ENCODE measurements around the gene YPEL5.

Gene YPEL5

DNA sequence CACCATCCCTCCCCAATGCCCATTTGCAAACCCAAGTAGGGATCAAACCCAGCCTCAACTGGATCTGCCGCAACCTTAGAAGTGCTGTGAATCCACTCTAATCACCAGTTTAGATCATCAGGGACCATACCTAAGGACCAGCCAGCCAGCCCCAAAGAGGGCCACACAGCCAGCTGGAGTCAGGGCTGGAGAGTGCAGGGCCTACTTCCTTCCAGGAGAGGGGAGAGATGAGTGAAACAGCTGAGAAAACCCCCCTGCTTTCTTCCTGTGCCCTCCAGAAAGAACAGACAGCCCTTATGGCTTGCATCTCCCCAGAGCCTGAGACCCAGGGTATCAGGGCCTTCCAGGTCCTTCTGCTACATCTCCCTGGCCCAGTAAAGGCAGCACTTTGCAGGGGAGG, 25.8 kb downstream of the YPEL5 start:
- DNase-seq, result no peak

GRCh38 chr2:30177440-30177839, 30.6 kb downstream of the YPEL5 start:
- DNase-seq, result no peak

- DNase-seq, result no peak
These were observed 31.1 kb downstream of the YPEL5 start for GRCh38 chr2:30177956-30178355.

DNA sequence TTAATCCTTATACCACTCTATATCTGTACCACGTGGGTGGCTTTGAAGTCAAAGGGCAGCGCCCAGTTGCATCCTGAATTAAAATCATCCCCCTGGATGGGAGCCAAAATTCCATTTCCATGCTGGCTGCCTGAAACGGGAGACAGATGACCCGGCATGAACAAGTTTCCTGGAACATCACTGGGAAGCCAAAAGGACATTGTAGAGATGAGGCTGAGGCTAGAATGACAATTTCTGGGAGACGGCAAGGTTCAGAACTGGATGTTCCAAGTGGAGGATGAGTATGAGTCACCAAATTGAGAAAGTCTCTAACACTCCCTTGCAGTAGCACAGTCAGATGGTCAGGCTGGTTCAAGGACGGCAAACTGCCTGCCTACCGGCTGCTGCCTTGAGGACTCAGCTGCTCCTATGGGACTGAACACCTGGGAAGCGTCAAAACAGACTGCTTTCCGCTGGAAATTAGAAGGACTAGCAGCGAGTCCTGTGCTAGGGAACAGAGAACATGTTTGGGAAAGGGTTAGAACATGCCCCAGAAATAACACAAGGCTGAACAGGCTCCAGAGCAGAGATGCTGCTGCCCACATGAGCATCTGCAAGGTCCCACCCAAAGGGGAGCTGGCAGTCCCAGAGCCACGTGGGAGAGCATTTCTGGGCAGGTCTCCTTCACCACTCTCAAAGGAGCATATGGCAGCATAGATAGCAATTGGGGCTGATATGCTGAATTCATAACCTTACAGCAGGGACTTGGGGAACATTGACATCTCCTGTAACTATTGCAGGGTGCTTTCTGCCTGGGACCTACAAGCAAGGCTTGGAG, 32.0 kb downstream of the YPEL5 start:
- no peak for DNase-seq

DNA sequence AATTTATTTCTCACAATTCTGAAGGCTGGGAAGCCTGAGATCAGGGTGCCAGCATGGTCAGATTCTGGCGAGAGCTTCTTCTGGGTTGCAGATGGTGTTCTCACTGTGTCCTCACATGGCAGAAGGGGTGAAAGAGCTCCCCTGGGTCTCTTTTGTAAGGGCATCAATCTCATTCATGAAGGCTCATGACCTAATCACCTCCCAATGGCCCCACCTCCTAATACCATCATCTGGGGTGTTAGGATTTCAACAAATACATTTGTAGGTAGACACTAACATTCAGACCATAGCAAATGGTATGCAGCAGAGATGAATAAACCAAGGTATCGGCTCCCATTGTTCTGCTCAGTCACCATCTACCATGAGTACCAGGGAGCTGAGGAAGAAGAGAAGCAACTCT, 32.7 kb downstream of the YPEL5 start:
- no peak for DNase-seq

GRCh38 chr2:30180226-30180625, 33.4 kb downstream of the YPEL5 start:
- no peak for DNase-seq

GRCh38 chr2:30181176-30181575, 34.4 kb downstream of the YPEL5 start:
- DNase-seq, result no peak

GRCh38 chr2:30184035-30184434, 37.2 kb downstream of the YPEL5 start:
- no peak for DNase-seq

- no peak for DNase-seq
These were observed 38.4 kb downstream of the YPEL5 start for GRCh38 chr2:30185178-30185577.

- DNase-seq, result no peak
These were observed 41.5 kb downstream of the YPEL5 start for GRCh38 chr2:30188292-30188691.

- DNase-seq, result no peak
These were observed 43.8 kb downstream of the YPEL5 start for GRCh38 chr2:30190637-30191036.

- DNase-seq, result no peak
These were observed 44.3 kb downstream of the YPEL5 start for GRCh38 chr2:30191107-30191506.

GRCh38 chr2:30191819-30192271, 45.0 kb downstream of the YPEL5 start:
- no peak for DNase-seq

DNA sequence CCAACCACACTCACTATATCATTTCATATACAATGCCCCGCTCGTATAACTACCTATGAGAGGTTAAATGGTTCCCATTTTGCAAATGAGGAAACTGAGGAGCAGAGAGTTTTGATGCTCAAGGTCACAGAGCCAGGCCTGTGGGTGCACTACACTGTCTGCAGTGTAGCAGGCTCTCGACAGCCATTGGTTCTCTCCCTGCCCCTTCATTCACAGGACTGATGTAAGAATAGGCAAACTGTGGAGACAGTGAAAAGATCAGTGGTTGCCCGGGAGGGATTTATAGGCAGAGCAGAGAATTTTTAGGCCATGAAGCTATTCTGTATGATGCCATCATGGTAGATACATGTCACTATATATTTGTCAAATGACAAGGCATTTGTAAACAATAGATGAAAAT, 45.5 kb downstream of the YPEL5 start:
- DNase-seq, result no peak

DNA sequence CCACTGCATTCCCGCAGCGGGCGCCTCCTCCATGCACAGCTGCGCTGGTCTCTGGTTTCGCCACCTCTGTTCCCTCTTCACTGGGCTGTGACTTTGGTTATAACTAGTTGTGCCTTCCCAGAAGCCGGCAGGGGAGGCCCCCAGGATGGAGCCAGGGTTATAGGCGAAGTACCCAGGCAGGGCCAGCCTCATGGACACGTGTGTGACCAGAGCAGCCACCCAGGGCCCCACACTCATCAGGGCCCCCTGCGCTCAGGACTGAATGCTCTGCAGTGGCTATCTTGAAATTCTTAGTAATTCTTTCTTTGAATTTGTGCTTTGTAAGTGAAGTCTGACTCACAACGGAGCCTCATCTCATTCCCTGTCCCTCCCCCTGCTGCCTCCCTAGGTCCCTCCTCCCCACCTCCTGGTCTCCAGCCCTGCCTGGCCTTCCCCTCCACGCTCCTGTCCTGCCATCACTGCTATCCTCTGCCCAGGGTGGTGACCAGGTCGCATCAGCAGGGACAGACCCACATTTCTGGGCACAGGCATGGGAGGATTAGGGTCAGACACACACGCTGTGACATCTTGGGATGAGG, 46.4 kb downstream of the YPEL5 start:
- no peak for DNase-seq

- no peak for DNase-seq
These were observed 47.6 kb downstream of the YPEL5 start for GRCh38 chr2:30194421-30194820.

DNA sequence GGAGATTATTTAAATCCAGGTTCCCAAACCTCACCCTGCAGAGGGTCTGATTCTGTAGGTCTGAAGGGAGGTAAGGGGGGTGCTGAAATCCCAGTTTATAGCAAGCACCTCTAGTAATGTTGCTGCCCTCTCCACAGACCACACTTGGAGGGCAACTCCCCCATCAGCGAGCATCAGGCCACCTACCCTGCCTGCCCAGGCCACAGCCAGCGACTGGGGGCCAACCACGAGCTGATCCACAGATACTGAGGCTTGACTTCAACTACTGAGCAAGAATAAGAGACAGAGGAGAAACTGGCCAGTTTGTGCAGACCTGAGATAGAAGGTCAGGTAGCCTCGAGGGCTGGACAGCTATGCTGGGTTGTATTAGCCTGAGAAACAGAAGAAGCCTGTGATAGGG, 48.2 kb downstream of the YPEL5 start:
- no peak for DNase-seq

DNA sequence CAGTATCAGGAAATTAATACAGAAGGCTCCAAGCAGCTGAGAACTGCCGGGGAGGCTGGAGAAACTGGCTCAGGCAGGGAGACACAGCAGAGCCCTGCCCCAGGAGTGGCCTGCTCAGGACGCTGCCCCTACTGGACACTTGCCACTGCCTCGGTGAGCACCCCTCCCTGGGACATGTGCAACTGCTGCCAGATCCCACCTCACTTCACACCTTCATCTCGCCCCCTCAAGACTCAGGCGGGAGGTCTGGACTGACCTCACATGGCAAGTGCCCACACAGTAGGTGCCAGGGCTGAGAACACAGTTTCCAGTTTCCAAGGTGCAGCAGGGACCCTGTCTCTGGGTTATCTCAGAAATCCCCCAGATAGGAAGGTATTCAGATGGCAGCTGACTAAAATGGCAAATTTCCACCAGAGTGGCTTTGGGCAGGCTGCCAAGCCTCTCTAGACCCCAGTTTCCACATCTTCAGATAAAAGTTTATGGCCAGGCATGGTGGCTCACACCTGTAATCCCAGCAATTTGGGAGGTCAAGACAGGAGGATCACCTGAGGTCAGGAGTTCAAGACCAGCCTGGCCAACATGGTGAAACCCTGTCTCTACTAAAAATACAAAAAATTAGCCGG, 50.9 kb downstream of the YPEL5 start:
- no peak for DNase-seq

- no peak for DNase-seq
These were observed 55.2 kb downstream of the YPEL5 start for GRCh38 chr2:30201990-30202389.

GRCh38 chr2:30203156-30203555, 56.3 kb downstream of the YPEL5 start:
- DNase-seq, result no peak

DNA sequence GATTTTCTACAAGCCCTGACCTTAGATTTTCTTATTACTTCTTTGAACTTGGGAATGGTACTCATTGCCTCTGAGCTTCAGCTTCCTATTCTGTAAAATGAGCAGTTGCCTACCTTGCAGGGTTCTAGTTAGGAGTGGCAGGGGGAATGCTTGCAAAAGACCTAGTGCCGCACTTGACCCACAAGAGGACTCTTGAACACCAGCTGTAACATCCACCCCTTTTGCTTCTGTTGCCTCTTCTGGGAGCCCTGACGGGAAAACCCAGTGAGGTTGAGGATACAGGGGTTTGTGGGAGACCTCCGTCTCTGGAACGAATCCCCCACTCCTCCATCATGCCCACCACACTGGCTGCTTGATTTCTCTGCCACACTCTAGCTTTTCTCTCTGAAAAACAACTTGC, 57.5 kb downstream of the YPEL5 start:
- no peak for DNase-seq

- DNase-seq, result no peak
These were observed 58.6 kb downstream of the YPEL5 start for GRCh38 chr2:30205456-30205855.

DNA sequence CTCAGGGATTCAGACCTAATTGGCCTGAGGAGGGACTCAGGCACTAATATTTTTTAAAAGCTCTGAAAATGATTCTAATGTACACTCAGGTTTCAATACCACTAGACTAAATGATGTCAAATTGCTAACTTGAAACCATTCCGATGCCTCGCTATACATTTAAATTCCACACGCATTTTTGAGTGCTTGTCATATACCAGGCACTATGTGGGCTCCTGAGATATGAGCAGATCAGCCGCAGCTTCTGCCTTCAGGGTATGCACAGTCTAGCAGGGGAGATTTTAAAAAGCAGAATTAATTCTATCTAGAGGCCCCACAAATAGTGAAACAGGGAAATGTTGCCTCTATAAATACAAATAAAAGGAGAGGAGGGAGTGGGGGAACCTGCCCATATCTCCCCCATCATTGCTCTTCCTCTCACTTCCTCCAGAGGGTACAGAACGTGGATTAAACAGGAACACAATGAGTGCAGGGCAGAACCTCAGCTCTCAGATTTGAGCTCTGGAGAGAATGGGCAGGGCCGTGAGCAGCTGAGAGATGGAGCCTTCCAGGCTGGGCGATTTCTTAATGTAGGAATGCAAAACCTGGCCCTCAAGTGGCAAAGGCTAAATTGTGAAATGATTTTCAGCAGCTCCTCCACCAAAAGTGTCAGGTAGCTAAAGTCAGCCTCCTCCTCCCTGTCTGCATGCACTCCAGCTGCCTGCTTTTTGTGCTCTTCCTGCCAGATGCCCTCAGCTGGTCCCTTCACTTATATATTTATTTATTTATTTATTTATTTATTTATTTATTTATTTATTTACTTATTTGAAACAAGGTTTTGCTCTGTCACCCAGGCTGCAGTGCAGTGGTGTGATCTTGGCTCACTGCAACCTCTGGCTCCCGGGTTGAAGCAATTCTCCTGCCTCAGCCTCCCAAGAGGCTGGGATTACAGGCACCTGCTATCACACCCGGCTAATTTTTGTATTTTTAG, 59.9 kb downstream of the YPEL5 start:
- no peak for DNase-seq

All from eye (tissue), 1 donor.